ENCODE data around the gene CPM. TPM values are rescaled to one million over a fixed set of nuclear protein-coding genes. Genes with fewer than 3 reads are reported as not detected.
A peak's percentile ranks its signal among the peaks of the same experiment; 100 is the strongest.

The CPM gene
- total RNA-seq, 2 experiments from 2014 or later = 3.0 to 5.8 TPM

- peak; percentile 85 for ATAC-seq
- Mint-ChIP-seq H3K4me1 (ENCODE audit: low read depth) (peaks cover 48% of the 10 kb centered on the region), H3K36me3 (ENCODE audit: low read depth) (peaks cover 13% of the 10 kb centered on the region), H3K9me3 (peaks cover 22% of the 10 kb centered on the region), H3K4me3 (no peak overlapping the region), H3K27me3 (no peaks in the 10 kb centered on the region), H3K27ac (peak overlapping the region; percentile 82)
- TF ChIP-seq, protein P1, sequence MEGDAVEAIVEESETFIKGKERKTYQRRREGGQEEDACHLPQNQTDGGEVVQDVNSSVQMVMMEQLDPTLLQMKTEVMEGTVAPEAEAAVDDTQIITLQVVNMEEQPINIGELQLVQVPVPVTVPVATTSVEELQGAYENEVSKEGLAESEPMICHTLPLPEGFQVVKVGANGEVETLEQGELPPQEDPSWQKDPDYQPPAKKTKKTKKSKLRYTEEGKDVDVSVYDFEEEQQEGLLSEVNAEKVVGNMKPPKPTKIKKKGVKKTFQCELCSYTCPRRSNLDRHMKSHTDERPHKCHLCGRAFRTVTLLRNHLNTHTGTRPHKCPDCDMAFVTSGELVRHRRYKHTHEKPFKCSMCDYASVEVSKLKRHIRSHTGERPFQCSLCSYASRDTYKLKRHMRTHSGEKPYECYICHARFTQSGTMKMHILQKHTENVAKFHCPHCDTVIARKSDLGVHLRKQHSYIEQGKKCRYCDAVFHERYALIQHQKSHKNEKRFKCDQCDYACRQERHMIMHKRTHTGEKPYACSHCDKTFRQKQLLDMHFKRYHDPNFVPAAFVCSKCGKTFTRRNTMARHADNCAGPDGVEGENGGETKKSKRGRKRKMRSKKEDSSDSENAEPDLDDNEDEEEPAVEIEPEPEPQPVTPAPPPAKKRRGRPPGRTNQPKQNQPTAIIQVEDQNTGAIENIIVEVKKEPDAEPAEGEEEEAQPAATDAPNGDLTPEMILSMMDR (IDR thresholded peaks at IDR 0.05) = no peak
- POLR2A ChIA-PET = no interaction called here
- CTCF ChIA-PET = no interaction called here
- intact Hi-C loops (cut with micrococcal nuclease) = no loop called here
- no peak for DNase-seq
Observed at GRCh38 chr12:68962877-68963855, 30.2 kb upstream of the CPM start.

- peak overlapping the region; percentile 94 for H3K27ac Mint-ChIP-seq
- H3K4me3 Mint-ChIP-seq = no peak overlapping the region
- peaks cover 13% of the 10 kb centered on the region for H3K36me3 Mint-ChIP-seq (ENCODE audit: low read depth)
- DNase-seq (no peak), ATAC-seq (no peak)
- peaks cover 57% of the 10 kb centered on the region for H3K4me1 Mint-ChIP-seq (ENCODE audit: low read depth)
- ChIA-PET CTCF (no interaction called here), POLR2A (no interaction called here)
- TF ChIP-seq, protein P1 (IDR thresholded peaks at IDR 0.05) = no peak
- H3K9me3 Mint-ChIP-seq = peaks cover 18% of the 10 kb centered on the region
- H3K27me3 Mint-ChIP-seq = no peaks in the 10 kb centered on the region
- intact Hi-C loops (cut with micrococcal nuclease) = no loop called here
Observed at GRCh38 chr12:68959891-68960464, 27.0 kb upstream of the CPM start.

GRCh38 chr12:68959143-68959858 is 26.3 kb upstream of the CPM start:
- ATAC-seq (no peak), DNase-seq (no peak)
- POLR2A ChIA-PET = interaction anchor here (0.7 kb wide), 1 partner anchor 11 kb away, joined by 3 read pairs; no protein-coding TSS in a partner anchor
- H3K27ac Mint-ChIP-seq = peak overlapping the region; percentile 94
- peaks cover 13% of the 10 kb centered on the region for H3K36me3 Mint-ChIP-seq (ENCODE audit: low read depth)
- H3K9me3 Mint-ChIP-seq = peaks cover 13% of the 10 kb centered on the region
- peaks cover 53% of the 10 kb centered on the region for H3K4me1 Mint-ChIP-seq (ENCODE audit: low read depth)
- CTCF ChIA-PET = interaction anchor here (1.0 kb wide), 1 partner anchor 11 kb away, joined by 4 read pairs; no protein-coding TSS in a partner anchor
- intact Hi-C loops (cut with micrococcal nuclease) = no loop called here
- H3K27me3 Mint-ChIP-seq = no peaks in the 10 kb centered on the region
- no peak overlapping the region for H3K4me3 Mint-ChIP-seq
- TF ChIP-seq, protein P1 (IDR thresholded peaks at IDR 0.05) = no peak

DNA sequence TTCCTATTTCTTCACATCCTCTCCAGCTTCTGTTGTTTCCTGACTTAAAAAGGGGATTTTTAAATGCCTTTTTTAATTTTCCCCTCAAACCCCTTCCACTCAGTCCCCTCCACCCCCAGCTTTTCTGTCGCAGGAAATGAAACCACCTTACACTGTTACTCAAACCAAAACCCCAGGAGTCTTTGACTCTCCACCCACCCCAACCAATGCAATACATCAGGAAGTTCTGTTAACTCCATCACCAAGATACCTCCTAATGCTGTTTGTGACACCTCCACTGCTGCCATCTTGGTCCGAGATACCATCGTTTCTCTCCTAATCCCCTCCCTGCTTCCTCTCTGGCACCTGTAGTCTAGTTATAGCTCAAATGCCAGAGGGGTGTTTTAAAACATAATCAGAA is 25.4 kb upstream of the CPM start:
- H3K4me3 Mint-ChIP-seq = no peak overlapping the region
- TF ChIP-seq, protein P1 (IDR thresholded peaks at IDR 0.05) = no peak
- ATAC-seq (peak; percentile 95), DNase-seq (peak; percentile 71)
- H3K9me3 Mint-ChIP-seq = peaks cover 13% of the 10 kb centered on the region
- POLR2A ChIA-PET = interaction anchor here (0.6 to 1.0 kb wide), 4 partner anchors 11 to 24 kb away, joined by 3 to 4 read pairs (median 3); no protein-coding TSS in a partner anchor
- intact Hi-C loops (cut with micrococcal nuclease) = no loop called here
- H3K4me1 Mint-ChIP-seq (ENCODE audit: low read depth) = peaks cover 44% of the 10 kb centered on the region
- H3K27ac Mint-ChIP-seq = peak overlapping the region; percentile 94
- CTCF ChIA-PET = interaction anchor here (1.0 kb wide), 1 partner anchor 12 kb away, joined by 4 read pairs; no protein-coding TSS in a partner anchor
- H3K36me3 Mint-ChIP-seq (ENCODE audit: low read depth) = peaks cover 13% of the 10 kb centered on the region
- no peaks in the 10 kb centered on the region for H3K27me3 Mint-ChIP-seq

All from activated CD8-positive, alpha-beta T cell treated with anti-CD3 and anti-CD28 coated beads for 36 hours (primary cell).